Measurements from ENCODE around the gene LAIR2. TPM values are rescaled to one million over a fixed set of nuclear protein-coding genes. Genes with fewer than 3 reads are reported as not detected.

The LAIR2 gene, protein sequence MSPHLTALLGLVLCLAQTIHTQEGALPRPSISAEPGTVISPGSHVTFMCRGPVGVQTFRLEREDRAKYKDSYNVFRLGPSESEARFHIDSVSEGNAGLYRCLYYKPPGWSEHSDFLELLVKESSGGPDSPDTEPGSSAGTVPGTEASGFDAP
- total RNA-seq, result 2.8 TPM

DNA sequence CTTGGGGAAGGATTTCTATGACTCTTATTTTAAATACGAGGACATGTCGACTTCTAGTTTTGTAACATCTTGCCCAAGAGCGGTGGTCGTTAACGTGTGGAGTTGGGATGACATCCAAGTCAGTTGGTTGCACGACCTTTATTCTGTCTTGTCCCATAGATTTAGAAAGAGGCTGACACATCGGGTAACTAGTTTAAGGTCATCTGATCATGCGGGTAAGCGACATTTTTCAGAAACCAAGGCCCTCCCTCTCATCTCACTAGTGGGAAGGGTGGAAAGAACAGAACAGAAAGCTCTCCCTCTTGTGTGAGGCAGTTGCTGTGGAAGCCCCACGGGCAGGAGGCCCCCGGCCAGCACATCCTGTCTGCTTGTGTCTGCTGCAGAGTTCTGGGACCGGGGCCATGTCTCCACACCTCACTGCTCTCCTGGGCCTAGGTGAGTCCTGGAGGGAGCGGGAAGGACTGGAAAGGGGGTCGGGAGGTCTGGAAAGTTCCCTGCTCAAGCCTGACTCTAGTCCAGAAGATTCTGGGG lies at the start of gene LAIR2:
TSS of gene LAIR2 (plus strand) at position 314 of the 531 bp plus-strand sequence. CDS start at position 402, 88 bp downstream.
- H3K4me3 ChIP-seq (ENCODE audit: low read length), result peak within 1 kb of the TSS; percentile 23

DNA sequence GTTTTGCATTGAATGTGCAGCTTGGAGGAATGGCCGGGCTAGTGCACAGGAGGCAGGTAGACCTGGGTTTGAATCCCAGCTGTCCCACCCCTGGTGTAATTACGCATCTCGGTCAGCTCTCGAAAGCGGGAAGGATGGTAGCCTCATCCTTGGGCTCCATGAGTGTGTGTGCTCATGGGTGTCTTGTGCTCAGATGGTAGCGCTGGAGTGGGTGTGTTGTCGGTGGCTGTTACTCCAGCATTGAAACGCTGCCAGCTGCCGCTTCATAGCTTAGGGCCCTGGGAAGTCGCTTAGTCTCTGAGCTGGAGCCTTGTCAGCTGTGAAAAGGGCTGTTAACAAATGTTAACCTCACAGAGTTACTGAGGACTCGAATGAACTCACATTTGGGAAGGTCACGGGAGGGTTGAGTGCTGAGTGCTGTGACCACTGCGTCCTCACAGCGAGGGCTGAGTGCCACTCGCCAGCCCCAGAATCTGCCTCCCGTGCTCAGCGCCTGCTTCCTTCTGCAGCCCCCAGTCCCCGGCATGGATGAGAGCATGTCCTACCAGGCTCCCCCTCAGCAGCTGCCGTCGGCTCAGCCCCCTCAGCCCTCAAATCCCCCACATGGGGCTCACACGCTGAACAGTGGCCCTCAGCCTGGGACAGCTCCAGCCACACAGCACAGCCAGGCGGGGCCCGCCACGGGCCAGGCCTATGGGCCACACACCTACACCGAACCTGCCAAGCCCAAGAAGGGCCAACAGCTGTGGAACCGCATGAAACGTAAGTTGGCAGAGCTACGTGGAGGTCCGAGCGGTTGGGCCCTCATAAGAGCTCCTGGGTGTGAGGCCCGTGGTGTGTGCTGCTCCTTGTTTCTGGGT lies 48.5 kb upstream of the LAIR2 start:
- H3K9me3 ChIP-seq (ENCODE audit: low read depth, low read length), result no peaks in the 10 kb centered on the region
- H3K4me3 ChIP-seq (ENCODE audit: low read length), result no peak overlapping the region
- H3K27me3 ChIP-seq (ENCODE audit: insufficient read depth, low read length), result no peaks in the 10 kb centered on the region
- peaks cover 25% of the 10 kb centered on the region for H3K4me1 ChIP-seq (ENCODE audit: insufficient read depth, low read length)

More for the DNA sequence above, at the start of gene LAIR2:
- Histone ChIP-seq H3K9me3 (ENCODE audit: low read depth, low read length) (no peaks in the 10 kb centered on the region), H3K4me1 (ENCODE audit: insufficient read depth, low read length) (peaks cover 8% of the 10 kb centered on the region), H3K27me3 (ENCODE audit: insufficient read depth, low read length) (peaks cover 12% of the 10 kb centered on the region)

DNA sequence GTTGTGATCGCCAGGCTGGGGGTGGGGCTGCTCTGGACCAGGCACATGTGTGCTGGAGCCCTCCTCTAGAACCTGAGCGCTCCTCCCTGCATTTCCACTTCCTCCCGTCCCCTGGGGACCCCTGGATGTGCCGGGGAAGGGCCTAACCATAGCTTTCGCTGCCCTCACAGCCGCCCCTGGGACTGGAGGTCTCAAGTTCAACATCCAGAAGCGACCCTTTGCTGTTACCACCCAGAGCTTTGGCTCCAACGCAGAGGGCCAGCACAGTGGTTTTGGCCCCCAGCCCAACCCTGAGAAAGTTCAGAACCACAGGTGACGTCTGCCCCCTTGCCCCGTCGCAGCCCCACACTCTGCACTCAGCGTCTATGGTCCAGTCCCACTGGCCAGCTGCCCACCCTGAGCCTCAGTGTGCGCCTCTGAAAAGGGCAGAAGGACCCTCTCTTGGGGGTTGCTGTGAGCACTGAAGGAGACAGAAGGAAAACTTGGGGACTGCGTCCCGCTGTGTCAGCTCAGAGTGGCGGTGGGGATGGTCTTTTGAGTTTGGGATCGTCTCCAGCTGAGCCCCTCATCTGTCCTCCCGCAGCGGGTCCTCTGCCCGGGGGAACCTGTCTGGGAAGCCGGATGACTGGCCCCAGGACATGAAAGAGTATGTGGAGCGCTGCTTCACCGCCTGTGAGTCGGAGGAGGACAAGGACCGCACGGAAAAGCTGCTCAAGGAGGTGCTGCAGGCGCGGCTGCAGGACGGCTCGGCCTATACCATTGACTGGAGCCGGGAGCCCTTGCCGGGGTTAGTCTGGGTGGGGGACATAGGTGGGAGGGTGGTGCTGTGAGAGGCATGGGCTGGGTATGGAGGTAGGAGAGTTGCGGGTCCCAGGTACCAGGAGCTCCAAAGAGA lies 47.6 kb upstream of the LAIR2 start:
- Histone ChIP-seq H3K9me3 (ENCODE audit: low read depth, low read length) (no peaks in the 10 kb centered on the region), H3K27me3 (ENCODE audit: insufficient read depth, low read length) (no peaks in the 10 kb centered on the region), H3K4me3 (ENCODE audit: low read length) (no peak overlapping the region), H3K4me1 (ENCODE audit: insufficient read depth, low read length) (peaks cover 20% of the 10 kb centered on the region)

DNA sequence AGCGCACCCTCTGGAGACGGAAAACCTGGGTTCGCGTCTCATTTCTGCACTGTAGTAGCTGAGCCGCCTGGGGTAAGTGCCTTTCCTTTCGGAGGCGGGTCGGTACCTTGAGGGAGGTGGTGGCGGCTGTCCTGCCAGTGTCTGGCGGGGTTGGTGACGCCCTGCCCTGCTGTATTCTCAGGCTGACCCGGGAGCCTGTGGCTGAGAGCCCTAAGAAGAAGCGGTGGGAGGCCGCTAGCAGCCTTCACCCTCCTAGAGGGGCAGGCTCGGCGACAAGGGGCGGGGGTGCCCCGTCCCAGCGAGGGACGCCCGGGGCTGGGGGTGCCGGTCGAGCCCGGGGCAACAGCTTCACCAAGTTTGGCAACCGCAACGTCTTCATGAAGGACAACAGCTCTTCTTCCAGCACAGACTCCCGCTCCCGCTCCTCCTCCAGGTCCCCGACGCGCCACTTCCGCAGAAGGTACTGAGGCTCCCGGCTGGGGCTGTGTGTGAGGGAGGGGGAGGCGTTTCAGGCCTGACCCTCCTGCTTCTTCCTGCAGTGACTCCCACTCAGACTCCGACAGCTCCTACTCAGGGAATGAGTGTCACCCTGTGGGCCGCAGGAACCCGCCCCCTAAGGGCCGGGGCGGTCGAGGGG lies 46.7 kb upstream of the LAIR2 start:
- Histone ChIP-seq H3K4me1 (ENCODE audit: insufficient read depth, low read length) (peaks cover 11% of the 10 kb centered on the region), H3K4me3 (ENCODE audit: low read length) (no peak overlapping the region), H3K27me3 (ENCODE audit: insufficient read depth, low read length) (no peaks in the 10 kb centered on the region), H3K9me3 (ENCODE audit: low read depth, low read length) (no peaks in the 10 kb centered on the region)

DNA sequence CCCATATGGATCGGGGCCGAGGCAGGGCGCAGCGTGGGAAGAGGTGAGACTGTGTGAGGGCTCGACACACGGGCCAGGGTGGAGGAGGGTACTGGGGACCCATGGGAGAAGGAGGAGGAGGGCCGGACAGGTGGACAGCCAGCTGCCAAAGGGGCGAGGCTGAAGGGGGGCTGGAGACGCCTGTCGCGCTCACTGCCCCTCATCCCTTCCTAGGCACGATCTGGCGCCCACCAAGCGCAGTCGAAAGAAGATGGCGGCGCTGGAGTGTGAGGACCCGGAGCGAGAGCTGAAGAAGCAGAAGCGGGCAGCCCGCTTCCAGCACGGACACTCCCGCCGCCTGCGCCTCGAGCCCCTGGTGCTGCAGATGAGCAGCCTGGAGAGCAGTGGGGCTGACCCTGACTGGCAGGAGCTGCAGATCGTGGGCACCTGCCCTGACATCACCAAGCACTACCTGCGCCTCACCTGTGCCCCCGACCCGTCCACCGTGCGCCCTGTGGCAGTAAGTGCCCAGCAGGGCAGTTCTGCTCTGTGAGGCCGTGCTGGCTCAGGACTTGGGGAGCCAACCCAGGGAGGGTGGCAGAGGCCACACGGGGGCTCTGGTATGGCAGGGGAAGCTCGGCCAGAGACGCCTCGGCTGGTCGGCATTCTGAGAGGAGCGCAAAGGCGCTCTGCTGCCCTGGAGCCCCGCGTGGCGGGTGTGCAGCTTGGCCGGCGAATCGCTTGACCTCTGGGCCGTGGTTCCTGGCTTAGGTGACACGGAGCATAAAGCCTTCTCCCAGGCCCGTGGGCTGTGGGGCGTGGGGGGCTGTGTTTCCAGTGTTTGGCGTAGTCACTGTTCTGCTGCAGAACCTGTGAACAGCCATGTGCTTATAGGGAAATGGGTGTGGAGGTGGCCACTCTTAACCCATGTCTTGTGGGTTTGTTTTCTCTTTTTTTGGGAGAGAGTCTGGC lies 45.9 kb upstream of the LAIR2 start:
- Histone ChIP-seq H3K4me1 (ENCODE audit: insufficient read depth, low read length) (peaks cover 4% of the 10 kb centered on the region), H3K27me3 (ENCODE audit: insufficient read depth, low read length) (no peaks in the 10 kb centered on the region), H3K4me3 (ENCODE audit: low read length) (no peak overlapping the region), H3K9me3 (ENCODE audit: low read depth, low read length) (no peaks in the 10 kb centered on the region)

DNA sequence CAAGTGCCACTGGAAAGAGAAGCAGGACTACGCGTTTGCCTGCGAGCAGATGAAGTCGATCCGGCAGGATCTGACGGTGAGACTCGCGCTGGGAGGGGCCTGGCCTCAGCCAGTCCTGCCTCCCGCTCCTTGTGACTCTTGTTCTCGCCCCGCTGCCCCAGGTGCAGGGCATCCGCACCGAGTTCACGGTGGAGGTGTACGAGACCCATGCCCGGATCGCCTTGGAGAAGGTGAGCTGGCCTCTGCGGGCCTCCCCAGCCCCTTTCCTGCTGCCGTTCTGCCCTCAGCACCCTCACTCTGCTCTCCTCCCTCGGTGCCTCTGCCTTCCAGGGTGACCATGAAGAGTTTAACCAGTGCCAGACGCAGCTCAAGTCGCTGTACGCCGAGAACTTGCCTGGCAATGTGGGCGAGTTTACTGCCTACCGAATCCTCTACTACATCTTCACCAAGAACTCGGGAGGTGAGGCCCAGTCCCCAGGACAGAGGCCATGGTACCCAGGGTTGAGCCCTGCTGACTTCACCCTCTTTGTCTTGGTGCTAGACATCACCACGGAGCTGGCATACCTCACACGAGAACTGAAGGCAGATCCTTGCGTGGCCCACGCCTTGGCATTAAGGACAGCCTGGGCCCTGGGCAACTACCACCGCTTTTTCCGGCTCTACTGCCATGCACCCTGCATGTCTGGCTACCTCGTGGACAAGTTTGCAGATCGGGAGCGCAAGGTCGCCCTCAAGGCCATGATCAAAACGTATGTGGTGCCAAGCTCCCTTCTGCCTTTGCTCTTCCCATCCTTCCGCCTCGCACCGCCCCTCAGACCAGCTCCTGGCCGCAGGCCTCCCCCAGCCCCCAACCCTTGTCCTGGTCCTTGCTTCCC lies 44.6 kb upstream of the LAIR2 start:
- Histone ChIP-seq H3K27me3 (ENCODE audit: insufficient read depth, low read length) (no peaks in the 10 kb centered on the region), H3K9me3 (ENCODE audit: low read depth, low read length) (no peaks in the 10 kb centered on the region), H3K4me1 (ENCODE audit: insufficient read depth, low read length) (peaks cover 13% of the 10 kb centered on the region), H3K4me3 (ENCODE audit: low read length) (no peak overlapping the region)

DNA sequence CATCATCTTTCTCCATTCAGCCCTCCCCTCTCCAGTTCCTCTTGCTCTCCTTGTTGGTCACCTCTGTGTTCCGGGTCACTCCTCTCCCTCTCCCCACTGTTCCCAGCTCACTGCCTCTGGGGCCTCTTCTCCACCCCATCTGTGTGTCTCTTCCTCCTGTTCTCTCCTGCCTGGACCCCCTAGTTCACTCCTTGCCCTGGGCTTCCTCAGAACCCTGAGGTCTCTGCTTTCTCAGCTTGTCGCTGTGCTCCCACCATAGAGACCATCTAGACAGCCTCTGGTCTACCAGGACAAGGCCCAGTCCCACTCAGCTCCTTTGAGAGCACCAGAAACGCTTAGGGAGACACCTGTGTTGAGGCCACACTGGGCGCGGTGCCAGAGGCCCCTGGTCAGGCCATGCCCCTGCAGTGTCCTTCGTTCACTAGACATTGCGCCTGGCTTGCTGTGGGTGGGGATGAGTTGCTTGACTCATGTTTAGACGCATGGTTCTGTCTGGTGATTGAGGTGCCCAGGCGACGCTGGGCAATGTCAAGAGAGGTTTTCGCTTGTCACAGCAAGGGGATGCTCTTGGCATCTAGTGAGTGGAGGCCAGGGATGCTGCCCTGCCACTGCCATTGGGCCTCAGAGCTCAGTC lies 43.9 kb upstream of the LAIR2 start:
- H3K9me3 ChIP-seq (ENCODE audit: low read depth, low read length), result no peaks in the 10 kb centered on the region
- H3K4me3 ChIP-seq (ENCODE audit: low read length), result no peak overlapping the region
- H3K4me1 ChIP-seq (ENCODE audit: insufficient read depth, low read length), result peaks cover 21% of the 10 kb centered on the region
- no peaks in the 10 kb centered on the region for H3K27me3 ChIP-seq (ENCODE audit: insufficient read depth, low read length)

DNA sequence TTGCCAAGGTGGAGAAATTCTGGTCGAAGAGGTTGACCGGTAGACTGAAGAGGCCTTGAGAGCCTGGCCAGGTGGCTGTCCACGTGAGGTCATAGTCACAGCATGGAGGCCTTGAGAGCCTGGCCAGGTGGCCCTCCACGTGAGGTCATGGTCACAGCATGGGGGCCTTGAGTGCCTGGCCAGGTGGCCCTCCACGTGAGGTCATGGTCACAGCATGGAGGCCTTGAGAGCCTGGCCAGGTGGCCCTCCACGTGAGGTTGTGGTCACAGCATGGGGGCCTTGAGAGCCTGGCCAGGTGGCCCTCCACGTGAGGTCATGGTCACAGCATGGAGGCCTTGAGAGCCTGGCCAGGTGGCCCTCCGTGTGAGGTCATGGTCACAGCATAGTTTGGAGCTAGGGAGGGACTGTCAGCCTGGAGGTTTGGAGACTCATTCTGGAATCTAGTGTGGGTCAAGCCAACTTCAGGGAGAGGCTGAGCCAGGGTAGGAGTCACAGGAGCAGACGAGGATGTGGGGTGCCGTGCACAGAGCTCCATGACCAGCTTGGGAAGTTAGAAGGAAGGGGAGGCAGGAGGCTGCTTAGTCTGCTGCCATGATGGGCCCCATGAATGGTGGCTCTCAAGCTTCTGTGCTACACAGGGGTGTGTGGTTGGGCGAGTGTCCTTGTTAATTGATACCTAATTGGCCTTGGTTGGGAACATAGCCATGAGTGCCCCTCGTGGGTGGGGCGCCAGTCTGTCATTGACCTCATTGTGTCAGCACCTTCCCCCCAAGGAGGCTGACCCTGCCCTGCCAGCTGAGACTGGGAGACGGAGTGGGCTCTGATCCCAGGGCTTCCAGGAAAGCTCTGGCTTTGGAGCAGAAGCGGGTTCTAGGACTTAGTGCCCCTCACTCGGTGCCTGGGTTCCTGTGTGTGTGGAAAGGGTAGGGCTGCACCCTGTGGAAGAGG lies 43.1 kb upstream of the LAIR2 start:
- Histone ChIP-seq H3K9me3 (ENCODE audit: low read depth, low read length) (no peaks in the 10 kb centered on the region), H3K4me3 (ENCODE audit: low read length) (no peak overlapping the region), H3K27me3 (ENCODE audit: insufficient read depth, low read length) (no peaks in the 10 kb centered on the region), H3K4me1 (ENCODE audit: insufficient read depth, low read length) (peaks cover 29% of the 10 kb centered on the region)

DNA sequence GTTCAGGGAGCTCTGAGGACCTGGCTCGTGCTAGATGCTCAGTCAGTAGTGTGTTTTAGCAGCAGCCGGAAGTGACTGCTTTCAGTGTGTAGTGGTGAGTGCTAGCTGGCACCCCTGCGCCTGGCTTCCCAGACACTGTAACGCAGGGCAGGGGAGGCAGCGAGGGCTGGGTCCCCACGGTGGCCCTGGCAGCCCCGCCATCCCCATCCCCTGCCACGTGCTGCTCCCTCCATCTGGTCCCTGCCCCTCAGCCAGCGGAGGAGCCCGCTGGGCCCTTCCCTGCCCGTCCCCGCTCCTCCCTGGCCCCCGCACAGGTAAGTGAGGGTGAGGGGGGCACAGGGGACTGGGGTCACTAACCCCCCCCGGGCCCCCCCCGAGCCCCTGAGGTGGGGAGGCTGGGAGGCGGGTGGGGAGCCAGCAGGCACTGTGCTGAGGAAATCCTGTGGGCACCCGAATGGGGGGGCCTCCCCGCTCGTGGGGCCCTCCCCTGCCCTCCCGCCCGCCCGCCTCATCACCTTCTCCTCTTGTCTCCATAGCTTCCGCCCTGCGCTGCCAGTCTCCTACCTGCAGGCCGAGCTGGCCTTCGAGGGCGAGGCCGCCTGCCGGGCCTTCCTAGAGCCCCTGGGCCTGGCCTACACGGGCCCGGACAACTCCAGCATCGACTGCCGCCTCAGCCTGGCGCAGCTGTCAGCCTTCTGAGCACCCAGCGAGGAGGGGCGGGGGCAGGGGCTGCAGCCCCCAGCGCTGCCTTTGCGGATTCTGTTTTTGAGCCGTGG lies 42.2 kb upstream of the LAIR2 start:
- peaks cover 33% of the 10 kb centered on the region for H3K4me1 ChIP-seq (ENCODE audit: insufficient read depth, low read length)
- H3K9me3 ChIP-seq (ENCODE audit: low read depth, low read length), result no peaks in the 10 kb centered on the region
- no peak overlapping the region for H3K4me3 ChIP-seq (ENCODE audit: low read length)
- no peaks in the 10 kb centered on the region for H3K27me3 ChIP-seq (ENCODE audit: insufficient read depth, low read length)

DNA sequence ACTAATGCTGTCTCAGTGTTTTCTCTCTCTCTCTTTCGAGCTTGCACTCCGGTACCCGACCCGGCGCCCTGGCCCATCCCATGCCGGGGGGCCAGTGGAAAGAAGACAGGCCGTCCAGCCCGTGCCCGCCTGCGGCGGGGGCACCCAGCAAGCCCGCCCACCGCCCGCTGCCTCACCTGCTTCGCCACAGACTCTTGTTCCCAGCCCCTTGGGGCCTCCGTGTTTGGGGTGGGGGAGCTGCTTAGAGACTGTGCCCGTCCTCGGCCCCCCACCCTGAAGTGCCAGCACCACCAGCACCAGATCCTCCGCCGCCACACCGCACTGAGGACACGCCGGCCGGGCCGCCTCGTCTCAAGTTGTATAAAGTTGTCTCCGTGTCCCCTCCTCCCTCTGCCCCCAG lies 41.4 kb upstream of the LAIR2 start:
- Histone ChIP-seq H3K4me3 (ENCODE audit: low read length) (no peak overlapping the region), H3K9me3 (ENCODE audit: low read depth, low read length) (no peaks in the 10 kb centered on the region), H3K27me3 (ENCODE audit: insufficient read depth, low read length) (no peaks in the 10 kb centered on the region), H3K4me1 (ENCODE audit: insufficient read depth, low read length) (peaks cover 33% of the 10 kb centered on the region)

DNA sequence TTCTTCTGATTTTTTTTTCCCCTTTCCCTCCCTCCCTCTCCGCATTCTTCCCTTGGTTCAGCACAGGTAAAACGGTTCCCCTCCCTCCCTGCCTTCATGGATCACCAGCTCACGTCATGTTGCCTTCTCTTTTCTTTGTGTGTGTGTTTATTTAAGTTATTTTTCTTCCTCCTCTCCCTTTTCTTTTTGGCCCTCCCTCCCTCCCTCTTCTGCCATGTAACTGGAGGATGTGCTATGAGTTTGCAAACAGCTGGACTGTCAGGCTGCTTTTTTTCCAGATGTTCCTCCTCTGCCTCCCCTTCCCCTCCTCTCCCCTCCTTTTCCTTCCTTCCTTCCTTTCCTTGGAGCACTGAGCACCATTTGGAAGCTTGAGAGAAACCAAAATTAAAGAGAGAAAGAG lies 41.0 kb upstream of the LAIR2 start:
- Histone ChIP-seq H3K27me3 (ENCODE audit: insufficient read depth, low read length) (no peaks in the 10 kb centered on the region), H3K4me1 (ENCODE audit: insufficient read depth, low read length) (peaks cover 33% of the 10 kb centered on the region), H3K9me3 (ENCODE audit: low read depth, low read length) (no peaks in the 10 kb centered on the region), H3K4me3 (ENCODE audit: low read length) (no peak overlapping the region)

All from mononuclear cell (primary cell).